Measurements from ENCODE around the gene SLC22A15.

Gene SLC22A15

DNA sequence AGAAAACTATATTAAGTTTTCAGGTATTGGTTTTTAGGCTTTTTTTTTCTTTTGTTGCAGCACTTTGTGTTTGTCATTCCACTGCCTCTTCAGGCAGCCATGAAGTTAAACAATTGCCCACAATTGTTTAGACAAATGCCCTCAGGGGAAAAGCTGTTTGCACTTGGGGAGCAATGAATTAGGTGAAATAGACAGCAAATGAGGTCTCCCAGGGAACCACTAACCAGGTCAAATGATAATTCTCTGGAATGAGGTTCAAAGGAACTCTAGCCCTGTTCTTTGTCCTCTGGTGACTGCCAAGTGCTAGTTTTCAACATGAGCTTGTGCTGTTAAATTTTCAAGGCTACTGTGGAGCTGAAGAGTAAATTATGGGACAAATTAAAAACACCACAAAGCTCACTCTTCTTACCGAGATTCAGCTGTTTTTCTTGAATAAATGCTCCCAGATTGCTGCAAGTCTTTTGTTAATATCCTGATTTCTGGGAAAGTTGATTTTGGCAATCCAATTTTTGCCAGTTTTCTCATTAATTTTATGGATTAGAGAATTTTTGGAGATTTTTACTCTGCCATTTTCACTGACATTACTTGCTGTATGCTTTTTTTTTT is 119.8 kb downstream of the SLC22A15 start:
- Mint-ChIP-seq H3K4me3 (no peak overlapping the region), H3K27ac (no peak overlapping the region), H3K27me3 (peaks cover 23% of the 10 kb centered on the region), H3K9me3 (peaks cover 13% of the 10 kb centered on the region), H3K36me3 (peaks cover 7% of the 10 kb centered on the region), H3K4me1 (no peaks in the 10 kb centered on the region)

DNA sequence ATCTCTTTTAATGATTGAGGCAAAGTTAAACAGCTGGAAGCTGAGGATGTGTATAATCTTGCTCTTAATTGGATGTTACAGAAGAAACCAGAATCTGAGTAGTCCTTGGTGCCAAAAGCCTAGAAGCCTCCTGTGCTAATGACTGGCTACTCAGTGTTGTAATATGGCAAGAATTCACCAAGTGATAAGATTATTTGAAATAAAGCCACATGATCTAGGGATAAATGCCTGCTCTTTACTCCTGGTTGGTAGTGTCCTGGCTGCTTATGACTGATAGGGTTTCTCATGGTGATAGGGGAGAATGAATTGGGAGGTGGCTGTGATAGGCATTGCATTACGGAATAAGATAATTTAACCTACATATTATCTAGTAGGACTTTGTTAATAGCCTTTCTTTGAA is 121.3 kb downstream of the SLC22A15 start:
- Mint-ChIP-seq H3K36me3 (peaks cover 7% of the 10 kb centered on the region), H3K4me3 (no peak overlapping the region), H3K9me3 (peaks cover 13% of the 10 kb centered on the region), H3K4me1 (no peaks in the 10 kb centered on the region), H3K27ac (no peak overlapping the region), H3K27me3 (peaks cover 22% of the 10 kb centered on the region)

DNA sequence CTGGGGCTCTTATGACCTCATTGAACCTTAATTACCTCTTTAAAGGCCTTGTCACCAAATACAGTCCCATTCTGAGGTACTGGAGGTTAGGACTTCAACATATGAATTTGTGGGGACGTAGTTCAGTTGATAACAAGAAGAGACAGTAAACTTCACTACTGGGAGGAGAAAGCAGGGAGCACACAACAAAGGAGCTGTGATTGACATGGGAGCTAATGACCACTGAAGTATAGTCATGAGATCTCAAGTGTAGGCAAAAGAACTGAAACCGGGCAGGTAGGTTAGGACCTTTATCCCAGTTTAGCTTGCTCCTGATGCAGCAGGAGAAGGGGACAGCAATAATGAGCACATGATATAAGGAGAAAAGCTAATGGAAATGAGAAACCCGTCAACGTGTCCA is 123.1 kb downstream of the SLC22A15 start:
- Mint-ChIP-seq H3K27me3 (peaks cover 15% of the 10 kb centered on the region), H3K4me1 (no peaks in the 10 kb centered on the region), H3K36me3 (peaks cover 4% of the 10 kb centered on the region), H3K4me3 (no peak overlapping the region), H3K27ac (no peak overlapping the region), H3K9me3 (peaks cover 13% of the 10 kb centered on the region)

DNA sequence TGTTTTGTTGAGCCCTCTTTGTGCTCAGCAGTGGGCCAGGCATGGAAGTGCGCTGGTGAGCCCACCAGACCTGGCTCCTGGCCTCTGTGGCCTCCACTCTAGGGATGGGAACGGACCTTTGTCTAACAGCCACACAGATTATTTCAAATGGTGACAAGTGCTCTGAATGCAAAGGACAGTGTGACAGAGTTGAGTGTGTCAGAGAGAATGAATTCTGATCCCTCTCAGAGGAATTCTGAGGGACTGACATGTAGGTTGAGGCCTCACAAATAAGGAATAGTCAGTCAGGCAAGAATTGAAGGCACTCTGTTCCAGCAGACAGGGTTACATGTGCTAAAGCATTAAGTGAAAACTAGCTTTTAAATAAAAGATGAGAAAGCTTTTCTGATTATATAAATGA is 123.6 kb downstream of the SLC22A15 start:
- H3K36me3 Mint-ChIP-seq, result peaks cover 4% of the 10 kb centered on the region
- no peak overlapping the region for H3K27ac Mint-ChIP-seq
- no peaks in the 10 kb centered on the region for H3K4me1 Mint-ChIP-seq
- H3K27me3 Mint-ChIP-seq, result peaks cover 12% of the 10 kb centered on the region
- H3K4me3 Mint-ChIP-seq, result no peak overlapping the region
- H3K9me3 Mint-ChIP-seq, result peaks cover 12% of the 10 kb centered on the region

DNA sequence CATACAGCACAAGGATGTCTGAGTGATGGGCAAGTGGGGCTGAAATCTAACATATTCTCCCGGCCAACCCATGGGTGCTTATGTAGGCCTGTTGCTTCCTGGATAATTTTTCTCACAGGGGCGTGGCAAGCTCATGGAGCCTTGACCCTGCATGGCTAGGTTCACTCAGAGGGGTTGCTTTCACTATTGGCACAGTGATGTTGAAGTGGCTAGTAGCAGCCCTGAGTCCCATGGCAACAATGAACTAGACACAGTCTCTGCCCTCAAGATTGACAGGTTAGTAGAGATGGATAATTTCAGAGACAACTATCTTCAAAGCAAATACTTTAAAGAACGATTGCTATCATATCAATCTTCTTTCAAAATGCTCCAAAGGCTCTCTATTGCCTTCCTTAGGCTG is 128.4 kb downstream of the SLC22A15 start:
- H3K27ac Mint-ChIP-seq, result no peak overlapping the region
- H3K27me3 Mint-ChIP-seq, result peaks cover 6% of the 10 kb centered on the region
- H3K9me3 Mint-ChIP-seq, result no peaks in the 10 kb centered on the region
- no peak overlapping the region for H3K4me3 Mint-ChIP-seq
- no peaks in the 10 kb centered on the region for H3K36me3 Mint-ChIP-seq
- H3K4me1 Mint-ChIP-seq, result no peaks in the 10 kb centered on the region

DNA sequence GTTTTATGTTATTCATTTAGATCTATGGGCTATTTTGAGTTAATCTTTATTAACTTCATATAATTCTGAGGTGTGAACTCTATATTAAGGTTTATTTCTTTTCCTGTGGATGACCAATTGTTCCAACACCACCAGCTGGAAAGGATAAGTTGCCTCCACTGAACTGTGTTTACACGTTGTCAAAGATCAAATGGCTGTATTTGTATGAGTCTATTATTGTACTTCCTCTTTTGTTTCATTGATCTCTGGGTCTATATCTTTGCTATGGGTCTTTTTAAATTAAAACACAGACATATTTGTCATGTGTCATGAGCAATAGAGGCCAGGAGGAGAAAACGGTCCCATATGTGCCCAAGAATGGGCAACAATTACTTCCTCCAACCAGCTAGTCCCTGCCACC is 129.7 kb downstream of the SLC22A15 start:
- H3K9me3 Mint-ChIP-seq, result no peaks in the 10 kb centered on the region
- no peaks in the 10 kb centered on the region for H3K36me3 Mint-ChIP-seq
- no peak overlapping the region for H3K4me3 Mint-ChIP-seq
- H3K27me3 Mint-ChIP-seq, result peaks cover 6% of the 10 kb centered on the region
- H3K4me1 Mint-ChIP-seq, result no peaks in the 10 kb centered on the region
- no peak overlapping the region for H3K27ac Mint-ChIP-seq

DNA sequence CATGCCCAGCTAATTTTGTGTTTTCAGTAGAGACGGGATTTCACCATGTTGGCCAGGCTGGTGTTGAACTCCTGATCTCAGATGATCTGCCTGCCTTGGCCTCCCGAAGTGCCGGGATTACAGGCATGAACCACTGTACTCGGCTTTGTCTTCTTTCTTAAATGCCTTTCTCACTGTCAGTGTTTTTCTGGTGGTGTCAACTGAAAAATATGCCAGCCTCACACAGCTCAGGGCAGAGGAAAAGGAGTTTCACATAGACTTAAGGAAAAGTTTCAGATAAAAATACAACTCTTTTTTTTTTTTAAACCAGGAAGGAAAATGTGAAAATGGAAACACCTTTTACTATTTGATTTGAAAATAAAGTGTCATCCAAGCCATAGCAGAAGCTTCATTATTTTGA is 130.3 kb downstream of the SLC22A15 start:
- H3K4me3 Mint-ChIP-seq, result no peak overlapping the region

DNA sequence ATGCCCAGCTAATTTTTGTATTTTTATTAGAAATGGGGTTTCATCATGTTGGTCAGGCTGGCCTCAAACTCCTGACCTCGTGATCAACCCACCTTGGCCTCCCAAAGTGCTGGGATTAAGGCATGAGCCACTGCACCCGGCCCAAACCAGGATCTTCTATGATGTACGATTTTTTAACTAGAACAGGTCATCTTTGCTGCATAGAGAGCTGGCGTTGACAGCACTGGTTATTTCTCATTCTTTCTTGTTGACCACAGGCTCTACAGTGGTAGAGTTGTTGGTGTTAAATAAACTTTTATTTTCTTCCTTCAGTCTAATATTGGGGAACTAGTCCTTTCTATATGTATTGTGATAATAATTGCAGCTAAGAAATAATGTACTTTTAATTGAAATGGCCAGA is 131.1 kb downstream of the SLC22A15 start:
- H3K36me3 Mint-ChIP-seq, result no peaks in the 10 kb centered on the region
- no peaks in the 10 kb centered on the region for H3K4me1 Mint-ChIP-seq
- H3K27ac Mint-ChIP-seq, result no peak overlapping the region
- H3K4me3 Mint-ChIP-seq, result no peak overlapping the region
- H3K9me3 Mint-ChIP-seq, result no peaks in the 10 kb centered on the region
- peaks cover 11% of the 10 kb centered on the region for H3K27me3 Mint-ChIP-seq

More for the DNA sequence above, 130.3 kb downstream of the SLC22A15 start:
- Mint-ChIP-seq H3K27ac (no peak overlapping the region), H3K36me3 (no peaks in the 10 kb centered on the region), H3K27me3 (peaks cover 8% of the 10 kb centered on the region), H3K9me3 (no peaks in the 10 kb centered on the region), H3K4me1 (no peaks in the 10 kb centered on the region)

DNA sequence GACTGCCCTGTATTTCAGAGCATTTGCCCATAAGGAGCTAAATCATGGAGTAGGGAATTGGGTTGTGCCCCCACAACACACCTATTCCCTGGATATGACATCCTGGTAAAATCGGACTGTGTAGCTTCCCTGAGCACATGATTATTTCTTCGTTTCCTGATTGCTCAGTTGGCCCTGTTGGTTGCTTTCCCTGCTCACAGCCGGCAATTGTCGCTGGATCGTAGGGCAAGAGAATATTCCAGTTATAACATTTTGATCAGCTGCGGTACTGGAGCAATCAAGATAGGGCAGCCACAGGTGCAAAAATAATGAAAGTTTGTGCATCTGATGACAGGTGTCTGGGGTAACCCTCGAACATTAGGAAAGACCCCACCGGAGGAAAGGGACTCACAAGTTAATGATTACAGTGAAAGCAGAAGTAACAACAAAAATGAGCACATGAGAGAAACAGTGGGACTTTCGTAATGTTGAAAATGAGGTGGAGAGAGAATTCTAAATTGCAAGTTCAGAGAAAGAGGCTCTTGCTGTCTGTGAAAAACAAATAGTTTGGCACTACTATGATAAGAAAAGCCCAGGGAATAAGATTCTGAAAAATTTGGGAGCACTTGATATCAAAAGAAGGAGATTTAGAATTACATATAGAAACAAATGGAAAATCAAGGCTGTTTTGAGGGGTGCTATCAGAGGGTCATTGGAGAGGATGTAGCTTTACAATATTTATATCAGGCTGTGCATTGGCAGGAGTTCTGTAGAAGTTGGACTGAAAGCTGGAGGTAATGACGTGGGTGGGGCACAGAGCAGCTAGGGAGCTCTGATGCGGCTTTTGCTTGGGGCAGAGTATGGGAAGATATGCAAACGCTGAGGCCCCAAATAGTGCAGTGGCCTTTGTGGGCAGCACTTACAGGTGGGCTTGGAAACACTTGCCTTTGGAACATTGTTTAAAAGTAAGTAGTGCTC is 134.5 kb downstream of the SLC22A15 start, which contains the start of gene MAB21L3:
TSS of gene MAB21L3 (plus strand) at position 833 of the 957 bp plus-strand sequence. CDS start 1,217 bp downstream, outside the sequence.
- peaks cover 9% of the 10 kb centered on the region for H3K27me3 Mint-ChIP-seq
- H3K9me3 Mint-ChIP-seq, result no peaks in the 10 kb centered on the region
- H3K27ac Mint-ChIP-seq, result no peak within 1 kb of the TSS
- H3K36me3 Mint-ChIP-seq, result no peaks in the 10 kb centered on the region
- no peak within 1 kb of the TSS for H3K4me3 Mint-ChIP-seq
- no peaks in the 10 kb centered on the region for H3K4me1 Mint-ChIP-seq

DNA sequence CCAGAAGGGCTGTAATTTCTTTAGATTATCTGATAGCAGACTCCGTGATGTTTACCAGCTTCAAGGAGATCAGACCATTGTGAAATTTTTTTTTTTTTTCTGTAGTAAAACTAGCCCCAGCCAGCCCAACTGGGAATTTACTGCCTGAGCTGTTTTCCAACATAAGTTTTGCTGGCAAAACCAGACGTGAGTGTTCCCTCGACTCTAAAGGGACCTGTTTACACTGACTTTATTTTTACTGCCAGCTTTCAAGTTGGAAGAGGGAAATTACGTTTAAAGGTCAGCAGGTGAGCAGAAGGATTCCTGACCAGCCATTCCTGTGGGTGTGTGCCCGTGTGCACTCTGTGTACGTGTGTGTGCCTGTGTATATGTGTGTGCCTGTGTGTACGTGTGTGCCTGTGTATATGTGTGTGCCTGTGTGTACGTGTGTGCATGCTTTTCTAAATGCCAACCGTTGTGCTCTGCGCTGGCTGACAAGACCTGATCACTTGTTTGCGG is 135.3 kb downstream of the SLC22A15 start:
- no peaks in the 10 kb centered on the region for H3K4me1 Mint-ChIP-seq
- H3K4me3 Mint-ChIP-seq, result no peak overlapping the region
- peaks cover 9% of the 10 kb centered on the region for H3K27me3 Mint-ChIP-seq

DNA sequence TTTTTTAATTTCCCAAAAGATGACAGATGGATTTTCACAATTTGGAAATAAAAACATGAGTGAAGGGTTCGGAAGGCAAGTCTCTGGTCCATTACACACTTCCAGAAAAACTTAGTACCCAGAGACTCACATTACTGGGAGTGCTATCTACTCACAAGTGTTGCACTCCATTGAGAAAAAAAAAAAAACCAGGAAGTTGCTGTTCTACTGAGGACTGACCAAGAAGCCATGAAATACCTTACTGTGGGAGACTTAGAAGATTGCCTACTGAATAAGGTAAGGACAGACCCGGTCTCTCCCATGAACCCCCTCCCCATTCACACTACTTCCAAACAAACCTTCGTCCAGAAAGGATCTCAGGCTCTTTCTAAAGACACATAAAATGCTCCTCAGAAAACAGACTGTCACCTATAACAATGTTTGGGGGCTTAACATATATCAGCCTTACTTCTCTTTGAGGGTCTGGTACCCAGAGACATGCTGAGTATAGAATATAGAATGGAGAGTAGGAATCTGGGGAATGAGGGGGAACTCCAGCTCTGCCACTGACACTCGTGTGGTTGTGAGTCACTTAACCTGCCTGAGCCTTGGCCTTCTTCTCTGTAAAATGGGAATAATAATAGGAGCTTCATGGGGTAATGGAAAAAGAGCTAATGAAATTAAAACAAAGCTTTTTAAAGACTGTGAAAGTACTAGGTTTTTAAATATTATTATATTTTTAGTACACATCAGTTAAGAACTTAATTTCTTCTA is 136.3 kb downstream of the SLC22A15 start:
- Mint-ChIP-seq H3K9me3 (no peaks in the 10 kb centered on the region), H3K27me3 (peaks cover 9% of the 10 kb centered on the region), H3K4me3 (no peak overlapping the region), H3K36me3 (no peaks in the 10 kb centered on the region), H3K4me1 (no peaks in the 10 kb centered on the region), H3K27ac (no peak overlapping the region)

More for the DNA sequence above, 135.3 kb downstream of the SLC22A15 start:
- Mint-ChIP-seq H3K36me3 (no peaks in the 10 kb centered on the region), H3K27ac (no peak overlapping the region), H3K9me3 (no peaks in the 10 kb centered on the region)

DNA sequence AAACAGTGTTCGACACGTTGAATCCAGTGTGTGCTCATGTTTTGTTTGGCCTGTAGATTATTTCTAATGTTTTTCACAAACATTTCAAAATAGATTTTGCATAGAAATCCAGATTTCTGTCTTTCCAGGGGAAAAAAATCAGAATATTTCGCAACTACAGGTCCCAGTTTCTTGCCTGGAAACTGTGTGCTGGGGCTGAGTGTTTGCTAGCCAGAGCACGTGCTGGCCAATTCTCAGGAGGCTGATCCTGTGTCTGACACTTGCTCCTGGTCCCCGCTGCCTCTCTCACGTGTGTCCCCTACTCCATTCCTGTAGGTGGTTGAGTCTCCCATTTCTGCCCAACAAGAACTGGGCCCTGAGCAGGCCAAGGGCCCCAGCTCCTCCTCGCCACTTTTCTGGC is 137.3 kb downstream of the SLC22A15 start:
- Mint-ChIP-seq H3K4me3 (no peak overlapping the region), H3K9me3 (no peaks in the 10 kb centered on the region), H3K4me1 (no peaks in the 10 kb centered on the region), H3K27me3 (peaks cover 6% of the 10 kb centered on the region), H3K36me3 (no peaks in the 10 kb centered on the region), H3K27ac (no peak overlapping the region)

DNA sequence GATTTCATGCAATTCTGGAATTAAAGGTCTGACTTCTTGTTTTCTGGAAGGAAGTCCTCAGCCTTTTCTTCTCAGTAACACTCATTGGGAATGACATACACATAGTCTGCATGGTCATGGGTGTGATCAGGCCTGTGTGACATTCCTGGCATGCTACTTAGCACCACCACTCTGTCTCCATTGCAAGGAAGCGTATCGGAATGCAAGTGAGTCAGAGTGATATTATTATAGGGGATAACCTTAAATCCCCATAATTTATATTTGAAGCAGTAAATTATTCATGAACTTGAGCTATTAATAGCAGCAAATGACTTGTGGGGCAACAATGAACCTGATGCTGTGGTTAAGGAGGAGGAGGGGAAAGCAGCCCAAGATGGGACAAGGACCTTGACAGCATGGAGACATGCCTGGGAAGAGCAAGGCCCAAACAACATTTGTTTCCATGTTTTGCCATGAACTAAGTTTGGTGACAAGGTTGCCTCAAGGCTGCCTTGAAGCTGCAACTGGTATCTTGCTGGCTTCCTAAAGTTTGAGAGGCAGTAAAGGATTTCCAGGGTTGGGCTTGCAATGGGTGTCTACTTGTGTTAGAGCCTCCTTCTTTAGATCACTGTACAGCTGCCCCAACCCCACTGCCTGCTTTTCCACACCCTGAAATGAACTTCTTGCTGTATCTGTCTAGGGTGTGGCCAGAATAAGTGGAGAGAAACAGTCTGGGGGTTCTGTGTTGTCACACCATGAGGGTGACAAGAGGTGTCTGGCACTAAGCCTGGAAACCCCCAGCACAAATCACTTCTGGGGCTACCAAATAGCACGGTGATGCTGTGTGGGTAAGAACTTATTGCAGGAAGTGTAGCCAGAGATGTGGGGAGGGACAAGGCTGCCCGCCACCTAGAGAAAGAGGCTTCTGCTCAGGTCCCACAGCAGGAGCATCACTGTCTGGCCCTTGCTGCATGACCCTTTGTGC is 139.4 kb downstream of the SLC22A15 start:
- H3K27ac Mint-ChIP-seq, result no peak overlapping the region
- H3K36me3 Mint-ChIP-seq, result no peaks in the 10 kb centered on the region
- H3K4me1 Mint-ChIP-seq, result no peaks in the 10 kb centered on the region
- no peak overlapping the region for H3K4me3 Mint-ChIP-seq
- no peaks in the 10 kb centered on the region for H3K9me3 Mint-ChIP-seq
- H3K27me3 Mint-ChIP-seq, result peaks cover 6% of the 10 kb centered on the region

DNA sequence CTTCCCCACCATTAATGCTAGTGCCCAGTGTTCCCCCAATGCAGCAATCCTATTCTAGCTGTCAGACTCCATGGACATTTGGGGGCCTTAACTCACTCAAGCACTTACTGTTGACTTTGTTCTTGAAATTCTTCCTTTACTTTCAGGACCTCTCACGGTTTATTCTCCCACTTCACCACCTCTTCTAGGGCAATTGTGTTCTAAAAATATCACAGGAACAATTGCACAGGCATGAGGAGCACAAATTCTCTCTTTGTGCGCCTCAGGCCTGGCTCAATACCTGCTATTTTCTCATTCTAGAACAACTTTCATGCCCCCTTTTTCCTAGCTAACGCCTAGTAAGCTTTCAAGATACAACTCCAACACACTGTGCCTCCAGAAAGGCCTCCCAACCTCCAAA is 142.2 kb downstream of the SLC22A15 start:
- H3K4me3 Mint-ChIP-seq, result no peak overlapping the region
- H3K27me3 Mint-ChIP-seq, result peaks cover 1% of the 10 kb centered on the region
- H3K36me3 Mint-ChIP-seq, result no peaks in the 10 kb centered on the region
- no peak overlapping the region for H3K27ac Mint-ChIP-seq
- no peaks in the 10 kb centered on the region for H3K9me3 Mint-ChIP-seq
- no peaks in the 10 kb centered on the region for H3K4me1 Mint-ChIP-seq

Measured in activated naive CD4-positive, alpha-beta T cell treated with anti-CD3 and anti-CD28 coated beads, Interleukin-2, amount 50 U/mL, for 24 hours (primary cell).